GM23248 (cell line): Measurements from ENCODE around the gene CMSS1. TPM values are rescaled to one million over a fixed set of nuclear protein-coding genes. Genes with fewer than 3 reads are reported as not detected.
A peak's percentile ranks its signal among the peaks of the same experiment; 100 is the strongest.

Experiments used
- DNase-seq: peaks from one replicate; pipeline ENCODE4 v3.0.0-alpha.2; 2015
- H2AFZ ChIP-seq: fragments of 200-600 bp; sonication (generic); 2 replicates; pipeline ENCODE4 v1.6.1; 2016; ENCODE audit warnings: antibody characterized with exemption
- H3F3A ChIP-seq: fragments of 200-600 bp; sonication (generic); 2 replicates; pipeline ENCODE4 v1.6.1; 2016; ENCODE audit warnings: mild to moderate bottlenecking, antibody characterized with exemption, mixed run types; ENCODE audit not compliant: insufficient read depth
- H3K27ac ChIP-seq: fragments of 200-600 bp; sonication (generic); 2 replicates; pipeline ENCODE4 v1.5.1; 2016; ENCODE audit warnings: mild to moderate bottlenecking
- H3K27me3 ChIP-seq: fragments of 200-600 bp; sonication (generic); replicated peaks from 2 replicates; pipeline ENCODE4 v1.6.1; 2016; ENCODE audit warnings: mild to moderate bottlenecking; ENCODE audit not compliant: insufficient read depth
- H3K36me3 ChIP-seq: fragments of 200-600 bp; sonication (generic); 2 replicates; pipeline ENCODE4 v1.6.1; 2016; ENCODE audit warnings: low read depth, mild to moderate bottlenecking
- H3K4me1 ChIP-seq: fragments of 200-600 bp; sonication (generic); 2 replicates; pipeline ENCODE4 v1.6.1; 2016; ENCODE audit warnings: mild to moderate bottlenecking; ENCODE audit not compliant: insufficient read depth
- H3K4me2 ChIP-seq: fragments of 200-600 bp; sonication (generic); one replicate; pipeline ENCODE4 v1.6.1; 2016; ENCODE audit warnings: mild to moderate bottlenecking; ENCODE audit not compliant: unreplicated experiment
- H3K4me3 ChIP-seq: fragments of 200-600 bp; sonication (generic); 2 replicates; pipeline ENCODE4 v1.5.1; 2016; ENCODE audit warnings: mild to moderate bottlenecking
- H3K79me2 ChIP-seq: fragments of 200-600 bp; sonication (generic); 2 replicates; pipeline ENCODE4 v1.6.1; 2016; ENCODE audit warnings: mild to moderate bottlenecking; ENCODE audit not compliant: insufficient read depth
- H3K9ac ChIP-seq: fragments of 200-600 bp; sonication (generic); 2 replicates; pipeline ENCODE4 v1.6.1; 2016; ENCODE audit warnings: mild to moderate bottlenecking
- H3K9me2 ChIP-seq: fragments of 200-600 bp; sonication (generic); 2 replicates; pipeline ENCODE4 v1.6.1; 2016; ENCODE audit warnings: mixed run types, mild to moderate bottlenecking, moderate library complexity; ENCODE audit not compliant: insufficient read depth
- H3K9me3 ChIP-seq: fragments of 200-600 bp; sonication (generic); one replicate; pipeline ENCODE4 v1.6.1; 2017; ENCODE audit warnings: low read depth
- H4K20me1 ChIP-seq: fragments of 200-600 bp; sonication (generic); 2 replicates; pipeline ENCODE4 v1.6.0; 2016; ENCODE audit not compliant: insufficient read depth
- EZH2 ChIP-seq: fragments of 200-600 bp; sonication (generic); IDR thresholded peaks from 2 replicates; pipeline ENCODE4 v1.6.1; 2018; ENCODE audit warnings: antibody characterized with exemption, mild to moderate bottlenecking; ENCODE audit not compliant: insufficient read depth, poor library complexity, severe bottlenecking
- EZH2phosphoT487 ChIP-seq: fragments of 200-600 bp; sonication (generic); IDR thresholded peaks from 2 replicates; pipeline ENCODE4 v1.6.1; 2018; ENCODE audit warnings: antibody characterized with exemption, moderate library complexity, mild to moderate bottlenecking, low read depth; ENCODE audit not compliant: insufficient read depth
- WGBS, 2 experiments: methylation state at CpG; one replicate each; pipeline ENCODE4 v1.1.6; 2015 to 2017; ENCODE audit warnings: low lambda C conversion rate in 2 of 2, low coverage in 1 of 2; ENCODE audit errors: missing lambda C conversion rate in 2 of 2; 5-methylcytosine and 5-hydroxymethylcytosine counted together
- in situ Hi-C: fragments of 300-500 bp; cut with MboI; formaldehyde crosslinking; loops from 2 replicates; pipeline ENCODE4 v1.15.0; 2020
- polyA plus RNA-seq: library from polyadenylated mRNA; unstranded; fragments of >200 nt; fragmentation: Nextera tagmentation; extraction: Ambion mirVana; gene quantifications from 2 replicates; pipeline ENCODE4 v1.2.1, GENCODE V29; 2016
- total RNA-seq: library from RNA; depleted of rRNA; stranded (reverse); fragments of >200 nt; shearing (Covaris generic); gene quantifications from 2 replicates; pipeline ENCODE4 v1.2.3, GENCODE V29; 2014

The CMSS1 gene
- total and polyA plus RNA-seq, 2 experiments from 2014 or later, result 17.2 to 26.6 TPM

- 50% methylated on average over 1 of the region's 1 CpG for WGBS, 2 experiments
- H3K4me3 ChIP-seq, result no peak overlapping the region
- no peaks in the 10 kb centered on the region for H3K36me3 ChIP-seq
- no peaks in the 10 kb centered on the region for H4K20me1 ChIP-seq
- no peak overlapping the region for H3K9ac ChIP-seq
- H3K27ac ChIP-seq, result no peak overlapping the region
- H3K9me3 ChIP-seq, result no peaks in the 10 kb centered on the region
- H2AFZ ChIP-seq, result no peak overlapping the region
- no peaks in the 10 kb centered on the region for H3K9me2 ChIP-seq
- TF ChIP-seq EZH2phosphoT487 (no peak), EZH2 (no peak)
- H3F3A ChIP-seq, result peaks cover 28% of the 10 kb centered on the region
- in situ Hi-C loops, result loop anchor here (25.0 kb wide), 2 partner anchors 735 to 1160 kb away; no protein-coding TSS in a partner anchor
- no peak overlapping the region for H3K4me2 ChIP-seq
- H3K27me3 ChIP-seq, result no peaks in the 10 kb centered on the region
- no peaks in the 10 kb centered on the region for H3K79me2 ChIP-seq
- no peak for DNase-seq
- peaks cover 28% of the 10 kb centered on the region for H3K4me1 ChIP-seq
Measured at GRCh38 chr3:99772671-99773070, 45.0 kb upstream of the CMSS1 start.

GRCh38 chr3:99774467-99774866 is 43.2 kb upstream of the CMSS1 start:
- Histone ChIP-seq H3K27ac (peak overlapping the region; percentile 40), H3K4me3 (no peak overlapping the region), H3K4me1 (peaks cover 24% of the 10 kb centered on the region), H3K4me2 (peak overlapping the region; percentile 19), H2AFZ (no peak overlapping the region), H4K20me1 (no peaks in the 10 kb centered on the region), H3K9ac (no peak overlapping the region), H3F3A (peaks cover 23% of the 10 kb centered on the region), H3K79me2 (no peaks in the 10 kb centered on the region), H3K27me3 (no peaks in the 10 kb centered on the region), H3K9me3 (no peaks in the 10 kb centered on the region), H3K36me3 (no peaks in the 10 kb centered on the region), H3K9me2 (no peaks in the 10 kb centered on the region)
- WGBS, 2 experiments, result 4 to 5% methylated on average over 2 of the region's 2 CpGs
- peak; percentile 90 for DNase-seq
- in situ Hi-C loops, result loop anchor here (25.0 kb wide), 2 partner anchors 737 to 1162 kb away; no protein-coding TSS in a partner anchor
- TF ChIP-seq EZH2 (no peak), EZH2phosphoT487 (no peak)

- Histone ChIP-seq H3F3A (peaks cover 34% of the 10 kb centered on the region), H3K4me2 (peak overlapping the region; percentile 12), H3K9me3 (no peaks in the 10 kb centered on the region), H3K36me3 (no peaks in the 10 kb centered on the region), H3K9ac (no peak overlapping the region), H3K4me1 (peaks cover 37% of the 10 kb centered on the region), H3K9me2 (no peaks in the 10 kb centered on the region), H3K27ac (no peak overlapping the region), H2AFZ (no peak overlapping the region), H4K20me1 (no peaks in the 10 kb centered on the region), H3K27me3 (no peaks in the 10 kb centered on the region), H3K79me2 (no peaks in the 10 kb centered on the region), H3K4me3 (no peak overlapping the region)
- no peak for DNase-seq
- in situ Hi-C loops, result no loop called here
- WGBS, 2 experiments, result 72 to 76% methylated on average over 5 of the region's 5 CpGs
- no peak for TF ChIP-seq EZH2
Measured at GRCh38 chr3:99776516-99777209, 41.0 kb upstream of the CMSS1 start.

- H4K20me1 ChIP-seq, result no peaks in the 10 kb centered on the region
Measured at GRCh38 chr3:99777210-99777549, 40.5 kb upstream of the CMSS1 start.

More at GRCh38 chr3:99777210-99777549, 40.5 kb upstream of the CMSS1 start:
- Histone ChIP-seq H3K4me1 (peaks cover 42% of the 10 kb centered on the region), H3K9ac (no peak overlapping the region), H3K4me2 (peak overlapping the region; percentile 12), H3K9me2 (no peaks in the 10 kb centered on the region), H3F3A (peaks cover 35% of the 10 kb centered on the region), H3K36me3 (no peaks in the 10 kb centered on the region), H2AFZ (no peak overlapping the region), H3K4me3 (no peak overlapping the region), H3K27me3 (no peaks in the 10 kb centered on the region), H3K79me2 (no peaks in the 10 kb centered on the region), H3K9me3 (no peaks in the 10 kb centered on the region), H3K27ac (no peak overlapping the region)
- no peak for DNase-seq
- no peak for TF ChIP-seq EZH2
- no peak for TF ChIP-seq EZH2phosphoT487
- in situ Hi-C loops, result no loop called here
- 55 to 68% methylated on average over 2 of the region's 2 CpGs for WGBS, 2 experiments
